Muscle layer of duodenum (tissue), 2 donors: Measurements from ENCODE around the gene NOTCH2.

ENCODE experiments used
- H3K27ac ChIP-seq: one replicate; pipeline ENCODE4 v1.7.0; 2013; ENCODE audit warnings: mild to moderate bottlenecking, low read length
- H3K27me3 ChIP-seq: one replicate; pipeline ENCODE4 v1.7.0; 2013; ENCODE audit warnings: low read depth, mild to moderate bottlenecking, control low read depth, low read length
- H3K36me3 ChIP-seq, 2 donors: one replicate each; pipeline ENCODE4 v1.7.0; 2013; ENCODE audit warnings: low read length in 2 of 2, control low read depth in 1 of 2, mild to moderate bottlenecking in 1 of 2; ENCODE audit not compliant: insufficient read depth in 2 of 2, control insufficient read depth in 1 of 2
- H3K4me1 ChIP-seq, 2 donors: one replicate each; pipeline ENCODE4 v1.7.0; 2013; ENCODE audit warnings: low read length in 2 of 2, mild to moderate bottlenecking in 2 of 2, control low read depth in 1 of 2, moderate library complexity in 1 of 2; ENCODE audit not compliant: insufficient read depth in 2 of 2, control insufficient read depth in 1 of 2
- H3K4me3 ChIP-seq, 2 donors: one replicate each; pipeline ENCODE4 v1.7.0; 2013; ENCODE audit warnings: low read length in 2 of 2, low read depth in 1 of 2, mild to moderate bottlenecking in 1 of 2
- H3K9me3 ChIP-seq, 2 donors: one replicate each; pipeline ENCODE4 v1.7.0; 2013; ENCODE audit warnings: low read length in 2 of 2, control low read depth in 1 of 2, mild to moderate bottlenecking in 1 of 2; ENCODE audit not compliant: control insufficient read depth in 1 of 2
- donor health status: healthy.

Gene NOTCH2

DNA sequence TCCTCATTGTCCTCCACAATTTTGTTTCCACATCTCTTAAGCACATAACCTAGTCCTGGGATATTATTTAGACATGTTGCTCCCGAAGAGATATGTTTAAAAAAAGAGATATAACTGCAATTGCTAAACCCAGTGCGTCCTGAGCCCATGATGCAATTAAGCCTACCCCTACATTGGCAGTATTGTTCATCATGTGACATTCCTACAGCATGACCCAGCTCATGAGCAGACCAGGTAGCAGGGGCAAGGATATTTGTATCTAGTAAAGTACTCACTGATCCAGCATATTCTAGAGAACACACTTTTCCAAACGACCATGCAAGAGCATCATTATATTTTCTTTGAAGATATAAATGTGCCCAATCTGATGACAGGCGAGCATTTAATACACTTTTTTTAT, 174.4 kb downstream of the NOTCH2 start:
- Histone ChIP-seq H3K36me3 (no peaks in the 10 kb centered on the region), H3K27ac (no peak overlapping the region), H3K4me1 (no peaks in the 10 kb centered on the region), H3K9me3 (no peaks in the 10 kb centered on the region), H3K4me3 (no peak overlapping the region), H3K27me3 (no peaks in the 10 kb centered on the region)

DNA sequence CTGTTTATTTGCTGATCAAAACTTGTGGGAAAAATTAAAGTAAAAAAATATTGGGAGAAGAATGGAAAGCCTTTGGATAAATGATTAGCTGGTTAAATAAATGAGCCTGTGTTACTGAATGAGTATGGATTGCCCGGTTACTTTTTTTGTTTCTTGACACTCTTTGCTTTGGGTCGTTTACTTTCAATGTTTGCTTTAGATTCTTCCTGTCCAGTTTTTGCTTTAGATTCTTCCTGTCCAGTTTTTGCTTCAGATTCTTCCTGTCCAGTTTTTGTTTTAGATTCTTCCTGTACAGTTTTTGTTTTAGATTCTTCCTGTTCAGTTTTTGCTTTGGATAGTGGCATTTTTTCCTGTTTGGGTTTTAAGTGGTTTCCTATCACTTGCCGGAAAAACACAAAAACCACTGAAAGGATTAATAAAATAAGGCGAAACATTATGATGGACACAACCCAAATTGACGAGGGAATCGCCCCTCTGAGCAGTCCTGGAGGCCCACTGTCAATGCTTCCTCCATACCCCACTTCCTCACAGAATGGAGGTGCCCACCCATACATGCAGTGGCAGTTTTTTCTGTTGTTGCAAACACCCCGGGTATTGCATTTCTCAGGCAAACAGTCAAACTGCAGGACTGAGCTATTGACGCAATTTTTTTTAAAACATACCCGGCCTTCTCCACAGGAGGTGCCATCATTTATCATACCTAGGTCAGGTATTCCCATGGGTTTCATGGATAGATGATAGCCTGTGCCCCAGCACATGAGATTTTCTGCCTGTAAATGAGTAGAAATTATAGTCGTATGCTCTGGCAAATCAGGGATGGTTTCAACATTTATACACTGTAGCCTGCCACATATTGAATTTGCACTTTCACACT, 175.4 kb downstream of the NOTCH2 start:
- H3K36me3 ChIP-seq, result no peaks in the 10 kb centered on the region
- no peaks in the 10 kb centered on the region for H3K27me3 ChIP-seq
- no peak overlapping the region for H3K27ac ChIP-seq
- H3K4me1 ChIP-seq, result no peaks in the 10 kb centered on the region
- H3K4me3 ChIP-seq, result no peak overlapping the region
- H3K9me3 ChIP-seq, result no peaks in the 10 kb centered on the region

DNA sequence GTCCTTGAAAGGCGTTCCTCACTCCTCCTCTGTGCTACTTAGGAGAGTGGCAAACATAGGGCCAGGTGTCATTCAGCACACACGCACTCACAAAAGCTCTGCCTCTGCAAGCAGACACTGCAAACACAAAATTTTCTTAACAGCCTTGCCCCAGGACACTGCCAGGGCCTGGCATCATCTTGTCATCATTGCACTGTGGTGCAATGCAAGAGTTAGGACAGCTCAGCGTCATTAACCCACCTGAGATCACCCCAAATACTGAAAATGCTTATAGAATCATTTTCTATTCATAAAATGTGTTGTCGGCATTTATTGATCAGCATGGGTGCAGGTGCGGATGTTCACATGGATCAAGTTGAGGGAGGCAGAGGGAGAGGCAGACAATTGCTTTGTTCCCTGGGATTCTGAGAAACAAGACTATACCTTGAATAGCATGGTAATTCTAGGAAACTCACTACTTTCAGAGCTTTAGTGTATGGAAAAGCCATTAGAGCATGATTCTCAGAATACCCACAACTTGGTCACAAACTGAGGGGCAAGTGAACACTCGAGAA, 176.1 kb downstream of the NOTCH2 start:
- Histone ChIP-seq H3K36me3 (no peaks in the 10 kb centered on the region), H3K27me3 (no peaks in the 10 kb centered on the region), H3K9me3 (no peaks in the 10 kb centered on the region), H3K27ac (no peak overlapping the region), H3K4me1 (no peaks in the 10 kb centered on the region), H3K4me3 (no peak overlapping the region)

DNA sequence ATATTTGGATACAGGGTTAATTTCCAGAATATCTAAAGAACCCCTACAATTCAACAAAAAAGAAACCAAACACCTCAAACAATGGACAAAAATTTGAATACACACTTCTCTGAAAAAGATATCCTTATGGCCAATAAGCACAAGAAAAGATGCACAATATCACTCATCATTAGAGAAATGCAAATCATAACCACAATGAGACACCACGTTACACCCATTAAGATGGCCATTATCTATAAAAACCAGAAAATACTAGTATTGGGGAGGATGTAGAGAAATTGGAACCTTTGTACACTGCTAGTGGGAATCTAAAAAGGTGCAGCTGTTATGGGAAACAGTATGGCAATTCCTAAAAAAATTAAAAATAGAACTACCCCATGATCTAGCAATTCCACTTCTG, 178.1 kb downstream of the NOTCH2 start:
- no peaks in the 10 kb centered on the region for H3K4me1 ChIP-seq
- no peaks in the 10 kb centered on the region for H3K27me3 ChIP-seq
- no peak overlapping the region for H3K4me3 ChIP-seq
- H3K27ac ChIP-seq, result no peak overlapping the region
- no peaks in the 10 kb centered on the region for H3K36me3 ChIP-seq
- H3K9me3 ChIP-seq, result no peaks in the 10 kb centered on the region

DNA sequence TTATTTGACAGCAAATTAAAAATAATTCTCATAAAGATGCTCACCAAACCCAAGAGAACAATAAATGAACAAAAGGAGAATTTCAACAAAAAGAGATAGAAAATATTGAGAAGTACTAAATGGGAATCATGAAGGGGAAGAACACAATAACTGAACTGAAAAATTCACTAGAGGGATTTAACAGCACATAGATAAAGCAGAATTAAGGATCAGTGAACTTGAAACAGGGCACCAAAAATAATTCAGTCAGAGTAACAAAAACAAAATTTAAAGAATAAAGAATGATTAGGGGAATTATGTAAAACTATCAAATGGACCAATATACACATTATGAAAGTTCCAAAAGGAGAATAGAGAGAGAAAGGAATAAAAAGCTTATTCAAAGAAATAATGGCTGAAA, 181.0 kb downstream of the NOTCH2 start:
- H3K4me3 ChIP-seq, result no peak overlapping the region
- H3K36me3 ChIP-seq, result no peaks in the 10 kb centered on the region
- H3K27ac ChIP-seq, result no peak overlapping the region
- no peaks in the 10 kb centered on the region for H3K9me3 ChIP-seq
- H3K4me1 ChIP-seq, result no peaks in the 10 kb centered on the region
- no peaks in the 10 kb centered on the region for H3K27me3 ChIP-seq

DNA sequence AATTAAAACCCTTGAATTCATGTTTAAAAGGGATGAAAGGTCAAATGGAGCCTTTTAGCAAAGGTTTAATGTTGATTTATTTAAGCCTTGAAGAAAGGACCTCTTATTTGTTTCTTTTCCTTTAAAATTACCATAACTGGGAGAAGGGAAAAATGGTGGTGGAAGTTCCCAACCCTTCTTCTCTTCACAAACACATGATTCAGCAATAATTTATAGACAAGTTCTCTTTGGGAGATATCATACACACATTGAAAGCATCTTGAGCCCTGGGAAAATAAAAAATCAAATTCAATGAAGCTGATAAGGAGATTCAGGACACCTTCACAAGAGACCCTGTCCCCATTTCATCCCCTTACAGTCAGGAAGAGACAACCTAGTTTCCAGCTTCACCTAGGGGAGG, 182.0 kb downstream of the NOTCH2 start:
- H3K4me3 ChIP-seq, result no peak overlapping the region
- H3K27ac ChIP-seq, result no peak overlapping the region
- no peaks in the 10 kb centered on the region for H3K4me1 ChIP-seq
- H3K36me3 ChIP-seq, result no peaks in the 10 kb centered on the region
- no peaks in the 10 kb centered on the region for H3K27me3 ChIP-seq
- no peaks in the 10 kb centered on the region for H3K9me3 ChIP-seq

DNA sequence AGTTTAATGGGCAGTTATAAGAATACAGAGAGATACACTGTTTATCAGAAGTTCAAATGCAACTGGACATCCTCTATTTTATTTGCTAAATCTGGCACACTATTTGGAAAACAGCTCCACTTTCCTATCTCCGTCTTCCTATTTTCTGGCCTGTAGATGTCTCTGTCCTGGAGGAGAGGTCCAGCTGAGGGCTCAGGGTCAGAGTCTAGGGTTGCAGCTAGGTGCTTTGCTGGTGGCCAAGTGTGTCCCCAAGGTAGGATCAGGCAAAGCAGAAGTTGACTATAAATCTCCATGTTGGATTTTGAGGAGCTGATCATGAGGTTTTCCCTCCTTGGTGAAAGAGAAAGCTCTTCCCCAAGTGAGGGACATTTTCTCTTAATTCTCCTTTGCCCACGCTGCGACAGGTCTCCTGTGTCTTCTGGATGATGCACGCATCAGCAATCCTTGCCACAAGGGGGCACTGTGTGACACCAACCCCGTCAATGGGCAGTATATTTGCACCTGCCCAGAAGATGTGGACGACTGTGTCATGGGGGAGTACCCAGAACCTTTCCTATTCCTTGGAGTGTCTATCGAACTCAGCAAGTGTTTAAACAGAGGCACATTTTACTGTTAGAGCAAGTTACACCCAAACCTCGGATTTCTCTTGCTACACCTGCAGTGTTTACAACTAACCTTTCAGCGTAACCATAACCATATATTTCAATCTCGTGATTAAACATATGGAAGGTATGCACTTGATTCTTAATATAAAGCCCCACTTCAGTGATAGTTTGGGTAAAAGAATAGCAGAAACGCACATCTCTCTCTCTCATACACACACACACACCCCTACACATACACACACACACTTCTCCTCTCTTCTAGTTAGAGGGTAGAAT, 183.3 kb downstream of the NOTCH2 start:
- Histone ChIP-seq H3K36me3 (no peaks in the 10 kb centered on the region), H3K27ac (no peak overlapping the region), H3K9me3 (no peaks in the 10 kb centered on the region), H3K4me3 (no peak overlapping the region), H3K4me1 (no peaks in the 10 kb centered on the region), H3K27me3 (no peaks in the 10 kb centered on the region)

DNA sequence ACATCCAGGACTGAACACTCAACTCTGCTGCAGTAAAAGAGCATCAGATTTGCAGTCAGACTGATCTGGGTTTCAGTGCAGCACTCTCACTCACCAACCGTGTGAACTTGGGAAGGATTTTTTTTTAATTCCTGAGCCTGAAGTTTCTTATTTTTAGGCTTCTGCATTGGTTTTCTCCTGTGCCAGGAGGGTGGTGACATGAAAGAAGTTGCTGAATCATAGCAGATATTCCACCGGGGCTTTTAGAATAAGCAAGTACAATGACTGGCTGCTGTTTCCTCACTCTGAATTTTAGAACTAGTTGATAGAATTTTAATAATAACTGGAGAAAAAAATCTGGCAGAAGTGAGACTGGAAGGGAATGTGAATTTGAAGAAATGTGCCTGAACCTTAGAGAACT, 184.8 kb downstream of the NOTCH2 start:
- no peak overlapping the region for H3K4me3 ChIP-seq
- H3K36me3 ChIP-seq, result no peaks in the 10 kb centered on the region
- no peaks in the 10 kb centered on the region for H3K4me1 ChIP-seq
- no peak overlapping the region for H3K27ac ChIP-seq
- H3K9me3 ChIP-seq, result no peaks in the 10 kb centered on the region
- H3K27me3 ChIP-seq, result no peaks in the 10 kb centered on the region

DNA sequence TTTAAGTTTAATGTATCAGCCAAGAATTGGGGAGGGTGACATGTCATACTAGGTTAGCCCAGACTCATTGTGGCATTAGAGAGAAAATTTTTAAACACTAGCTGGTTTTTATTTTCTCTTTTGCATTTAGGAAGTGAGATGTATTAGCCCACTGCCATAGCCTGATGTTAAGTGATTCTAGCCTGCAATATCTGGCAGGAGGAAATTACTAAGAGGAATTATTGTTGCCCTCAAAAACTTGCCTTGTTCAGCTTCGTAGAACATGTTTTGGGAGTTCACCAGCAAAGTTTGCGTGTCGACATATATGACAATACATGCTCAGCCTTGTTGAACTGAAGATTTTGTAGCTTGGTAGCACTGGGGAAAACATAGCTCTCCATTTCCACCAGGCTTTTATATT, 185.6 kb downstream of the NOTCH2 start:
- H3K27ac ChIP-seq, result no peak overlapping the region
- H3K4me1 ChIP-seq, result no peaks in the 10 kb centered on the region
- no peaks in the 10 kb centered on the region for H3K27me3 ChIP-seq
- no peaks in the 10 kb centered on the region for H3K36me3 ChIP-seq
- no peaks in the 10 kb centered on the region for H3K9me3 ChIP-seq
- H3K4me3 ChIP-seq, result no peak overlapping the region

DNA sequence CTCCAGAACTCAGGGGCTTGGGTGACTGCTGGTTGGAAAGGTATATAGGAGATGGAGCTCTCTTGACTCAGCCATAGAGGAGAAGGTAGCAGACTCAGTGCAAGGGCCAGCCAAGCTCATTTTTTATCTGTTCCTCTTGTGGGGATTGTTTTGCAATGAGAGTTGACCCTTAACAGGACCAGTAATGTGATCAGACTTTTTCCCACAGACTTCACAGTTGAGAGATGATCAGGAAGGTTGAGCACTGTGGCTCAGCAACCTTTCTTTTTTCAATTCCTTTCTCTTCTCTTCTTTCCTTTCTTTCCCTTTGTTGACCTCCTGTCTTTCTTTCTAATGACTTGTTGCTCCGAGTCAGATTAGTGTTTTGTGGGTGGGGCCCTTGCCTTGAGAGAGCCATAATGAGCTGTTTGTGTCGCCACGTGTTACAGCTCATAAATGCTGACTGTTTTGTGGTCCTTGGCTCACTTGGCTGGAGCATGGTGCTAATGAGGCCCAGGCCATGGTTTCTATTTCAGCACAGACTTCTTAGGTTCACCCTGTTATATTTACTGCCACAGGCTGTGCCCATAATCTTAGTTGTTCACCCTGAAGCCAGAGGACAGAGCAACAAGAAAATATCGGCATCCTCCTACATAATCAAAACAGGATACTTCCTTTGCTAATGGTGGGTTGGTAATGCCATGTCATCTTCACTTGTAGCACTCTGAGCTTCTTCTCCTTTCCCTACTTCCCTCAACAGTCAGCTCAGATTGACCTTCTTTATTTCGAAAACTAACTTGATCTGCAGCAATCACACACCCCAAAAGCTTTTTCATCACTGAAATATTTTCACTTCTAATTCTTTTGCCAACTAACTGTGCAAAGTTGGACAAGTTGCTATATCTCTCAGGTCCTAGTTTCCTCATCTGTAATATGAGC, 187.1 kb downstream of the NOTCH2 start:
- Histone ChIP-seq H3K4me3 (no peak overlapping the region), H3K27me3 (no peaks in the 10 kb centered on the region), H3K36me3 (no peaks in the 10 kb centered on the region), H3K9me3 (no peaks in the 10 kb centered on the region), H3K4me1 (no peaks in the 10 kb centered on the region), H3K27ac (no peak overlapping the region)
